ENCODE results near the gene NFASC.

NFASC gene

GRCh38 chr1:204870160-204870912 is at the start of gene NFASC:
Gene NFASC (plus strand): TSS chr1:204870862. CDS start chr1:204944316, 73,454 bp downstream.
- DNase-seq (ENCODE audit: low spot score), result peak; percentile 95

GRCh38 chr1:204821476-204821875 is 49.2 kb upstream of the NFASC start:
- no peak for DNase-seq (ENCODE audit: low spot score)

- no peak for DNase-seq (ENCODE audit: low spot score)
Observed at GRCh38 chr1:204821924-204822323, 48.7 kb upstream of the NFASC start.

GRCh38 chr1:204826970-204827369 is 43.7 kb upstream of the NFASC start:
- peak; percentile 66 for DNase-seq (ENCODE audit: low spot score)

- peak; percentile 83 for DNase-seq (ENCODE audit: low spot score)
Observed at GRCh38 chr1:204828352-204828850, 42.3 kb upstream of the NFASC start.

GRCh38 chr1:204829133-204829825 is 41.4 kb upstream of the NFASC start:
- DNase-seq (ENCODE audit: low spot score), result peak; percentile 65

- no peak for DNase-seq (ENCODE audit: low spot score)
Observed at GRCh38 chr1:204830747-204831146, 39.9 kb upstream of the NFASC start.

- no peak for DNase-seq (ENCODE audit: low spot score)
Observed at GRCh38 chr1:204831186-204831585, 39.5 kb upstream of the NFASC start.

GRCh38 chr1:204834336-204834735 is 36.3 kb upstream of the NFASC start:
- DNase-seq (ENCODE audit: low spot score), result no peak

GRCh38 chr1:204834752-204835151 is 35.9 kb upstream of the NFASC start:
- DNase-seq (ENCODE audit: low spot score), result no peak

GRCh38 chr1:204835737-204836136 is 34.9 kb upstream of the NFASC start:
- no peak for DNase-seq (ENCODE audit: low spot score)

GRCh38 chr1:204836856-204837255 is 33.8 kb upstream of the NFASC start:
- DNase-seq (ENCODE audit: low spot score), result no peak

GRCh38 chr1:204837440-204838084 is 33.1 kb upstream of the NFASC start:
- no peak for DNase-seq (ENCODE audit: low spot score)

- no peak for DNase-seq (ENCODE audit: low spot score)
Observed at GRCh38 chr1:204841316-204841715, 29.3 kb upstream of the NFASC start.

GRCh38 chr1:204841798-204842197 is 28.9 kb upstream of the NFASC start:
- DNase-seq (ENCODE audit: low spot score), result no peak

GRCh38 chr1:204842369-204842768 is 28.3 kb upstream of the NFASC start:
- DNase-seq (ENCODE audit: low spot score), result no peak

GRCh38 chr1:204842892-204843291 is 27.8 kb upstream of the NFASC start:
- DNase-seq (ENCODE audit: low spot score), result peak; percentile 95

- DNase-seq (ENCODE audit: low spot score), result peak; percentile 97
Observed at GRCh38 chr1:204846546-204846945, 24.1 kb upstream of the NFASC start.

GRCh38 chr1:204848579-204848978 is 22.1 kb upstream of the NFASC start:
- DNase-seq (ENCODE audit: low spot score), result no peak

GRCh38 chr1:204852854-204853253 is 17.8 kb upstream of the NFASC start:
- no peak for DNase-seq (ENCODE audit: low spot score)

- DNase-seq (ENCODE audit: low spot score), result no peak
Observed at GRCh38 chr1:204853436-204853835, 17.2 kb upstream of the NFASC start.

GRCh38 chr1:204854286-204854685 is 16.4 kb upstream of the NFASC start:
- no peak for DNase-seq (ENCODE audit: low spot score)

- no peak for DNase-seq (ENCODE audit: low spot score)
Observed at GRCh38 chr1:204858363-204858821, 12.3 kb upstream of the NFASC start.
